B cell (primary cell): Measurements from ENCODE around the gene MARK4. TPM values are rescaled to one million over a fixed set of nuclear protein-coding genes. Genes with fewer than 3 reads are reported as not detected.

Source experiments
- ATAC-seq: fragments of 200-7000 bp; cut with Tn5 transposase; one replicate; pipeline ENCODE4 v1.10.0; 2021; ENCODE audit warnings: low read depth, mild to moderate bottlenecking, moderate number of reproducible peaks, moderate library complexity
- CTCF ChIA-PET: fragments of 350-600 bp; sonication (Branson Sonifier 250); formaldehyde crosslinking; loops from one replicate; lab custom pipeline; 2021; ENCODE audit warnings: antibody characterized with exemption, inconsistent platforms; lab: Charles Lee
- POLR2A ChIA-PET: fragments of 350-600 bp; sonication (Branson Sonifier 250); formaldehyde crosslinking; loops from one replicate; lab custom pipeline; 2021; ENCODE audit warnings: antibody characterized with exemption; lab: Charles Lee
- DNase-seq: peaks from one replicate; pipeline ENCODE4 v3.0.0; 2013
- H2AFZ ChIP-seq: 2 replicates; pipeline ENCODE4 v1.6.1; 2012; ENCODE audit warnings: mild to moderate bottlenecking, low read depth, low read length; ENCODE audit not compliant: insufficient read depth, poor library complexity, severe bottlenecking
- H3K27ac ChIP-seq, 2 donors: 1 replicate in 1 of 2; 2 replicates in 1 of 2; pipeline ENCODE4 v1.5.1; 2012 to 2013; ENCODE audit warnings: low read length in 2 of 2, mild to moderate bottlenecking in 2 of 2, moderate library complexity in 1 of 2
- H3K27me3 ChIP-seq, 4 experiments: fragments of 200-600 bp in 1 of 4; sonication (generic) in 1 of 4; replicated peaks in 1 of 4; 1 replicate in 2 of 4; 2 replicates in 2 of 4; pipeline versions ENCODE4 v1.6.1 to v1.7.0; 2013 to 2016; ENCODE audit warnings: low read length in 3 of 4, mild to moderate bottlenecking in 2 of 4, mixed read lengths in 1 of 4, moderate library complexity in 1 of 4; ENCODE audit not compliant: insufficient read depth in 4 of 4, control insufficient read depth in 3 of 4; ENCODE audit errors: control extremely low read depth in 1 of 4
- H3K36me3 ChIP-seq, 2 experiments: replicated peaks in 1 of 2; 1 replicate in 1 of 2; 2 replicates in 1 of 2; pipeline versions ENCODE4 v1.6.1 to v1.7.1; 2013; ENCODE audit warnings: low read length in 1 of 2; ENCODE audit not compliant: insufficient read depth in 2 of 2, control insufficient read depth in 1 of 2; ENCODE audit errors: control extremely low read depth in 1 of 2, extremely low read depth in 1 of 2
- H3K4me1 ChIP-seq, 2 donors: fragments of 200-600 bp in 1 of 2; sonication (generic) in 1 of 2; 1 replicate in 1 of 2; 2 replicates in 1 of 2; pipeline versions ENCODE4 v1.5.1 to v1.6.1; 2013 to 2017; ENCODE audit warnings: low read length in 2 of 2; ENCODE audit not compliant: control insufficient read depth in 2 of 2, insufficient read depth in 2 of 2
- H3K4me2 ChIP-seq: replicated peaks from 2 replicates; pipeline ENCODE3; 2012; ENCODE audit warnings: mild to moderate bottlenecking, low read depth, low read length; ENCODE audit not compliant: poor library complexity, severe bottlenecking
- H3K4me3 ChIP-seq, 5 experiments: fragments of 200-600 bp in 1 of 5; sonication (generic) in 1 of 5; 1 replicate in 3 of 5; 2 replicates in 2 of 5; pipeline versions ENCODE4 v1.5.1 to v1.7.0; 2011 to 2016; ENCODE audit warnings: low read length in 4 of 5, mild to moderate bottlenecking in 4 of 5, low read depth in 2 of 5, control low read depth in 1 of 5, moderate library complexity in 1 of 5; ENCODE audit not compliant: insufficient read depth in 1 of 5; ENCODE audit errors: control extremely low read depth in 1 of 5, extremely low read depth in 1 of 5
- H3K79me2 ChIP-seq: fragments of 200-600 bp; sonication (generic); one replicate; pipeline ENCODE4 v1.6.0; 2016; ENCODE audit warnings: low read length; ENCODE audit not compliant: control insufficient read depth, insufficient read depth
- H3K9ac ChIP-seq: fragments of 200-600 bp; sonication (generic); 2 replicates; pipeline ENCODE4 v1.6.1; 2017; ENCODE audit warnings: mild to moderate bottlenecking, low read length, moderate library complexity
- H3K9me3 ChIP-seq, 3 donors: one replicate each; pipeline versions ENCODE4 v1.6.1 to v1.7.1; 2013; ENCODE audit warnings: low read length in 2 of 3; ENCODE audit not compliant: control insufficient read depth in 2 of 3, insufficient read depth in 1 of 3; ENCODE audit errors: control extremely low read depth in 1 of 3
- H4K20me1 ChIP-seq: 2 replicates; pipeline ENCODE4 v1.6.0; 2012; ENCODE audit warnings: mild to moderate bottlenecking, low read length; ENCODE audit not compliant: insufficient read depth, control insufficient read depth, poor library complexity, severe bottlenecking
- H3K27ac Mint-ChIP-seq: one replicate; pipeline ENCODE4 v1.8.0; 2021; ENCODE audit warnings: mixed read lengths
- H3K27me3 Mint-ChIP-seq: one replicate; pipeline ENCODE4 v1.8.0; 2021; ENCODE audit warnings: mixed read lengths
- H3K4me1 Mint-ChIP-seq: one replicate; pipeline ENCODE4 v1.8.0; 2021; ENCODE audit warnings: mixed read lengths
- H3K4me3 Mint-ChIP-seq: one replicate; pipeline ENCODE4 v1.8.0; 2021; ENCODE audit warnings: mixed read lengths
- H3K9me3 Mint-ChIP-seq: one replicate; pipeline ENCODE4 v1.8.0; 2022; ENCODE audit warnings: mixed read lengths; ENCODE audit not compliant: insufficient read depth
- CTCF ChIP-seq: fragments of 200-600 bp; IDR thresholded peaks from one replicate; pipeline ENCODE4 v1.8.0; 2022; ENCODE audit warnings: antibody characterized with exemption, mild to moderate bottlenecking
- EZH2 ChIP-seq: IDR thresholded peaks from 2 replicates; pipeline ENCODE4 v1.6.1; 2012; ENCODE audit warnings: borderline replicate concordance, low read depth, mild to moderate bottlenecking, moderate library complexity, low read length; ENCODE audit not compliant: insufficient read depth, poor library complexity, severe bottlenecking
- WGBS: methylation state at CpG from one replicate; pipeline ENCODE4 v1.1.5; 2013; ENCODE audit warnings: missing lambda C conversion rate; ENCODE audit not compliant: insufficient coverage; 5-methylcytosine and 5-hydroxymethylcytosine counted together
- intact Hi-C: fragments of 100-400 bp; cut with micrococcal nuclease; formaldehyde crosslinking; loops from one replicate; pipeline ENCODE4 v1.10.0; 2022
- polyA plus RNA-seq: library from polyadenylated mRNA; depleted of rRNA; stranded (reverse); fragments of >200 nt; gene quantifications from 2 replicates; pipeline ENCODE4 v1.2.3, GENCODE V29; 2012
- total RNA-seq, 2 donors: library from RNA; stranded (reverse); fragments of 120-200 nt in 1 of 2; gene quantifications; 1 replicate in 1 of 2; 2 replicates in 1 of 2; pipeline versions ENCODE4 v1.2.3 to v1.2.4, GENCODE V29; 2013 to 2022

Gene MARK4
- total and polyA plus RNA-seq, 2 donors (not counting 1 experiment from before 2014, with no cell fraction given): 13.5 to 36.2 TPM

GRCh38 chr19:45247136-45247535 lies 3.9 kb upstream of the MARK4 start:
- no peak overlapping the region for H3K4me2 ChIP-seq
- no peak overlapping the region for H3K9ac ChIP-seq
- intact Hi-C loops: loop anchor here (10.0 kb wide), 2 partner anchors 238 to 442 kb away; partner anchors contain the start of gene BCAM
- WGBS: 87% methylated on average over 3 of the region's 8 CpGs
- Mint-ChIP-seq H3K4me3 (no peak overlapping the region), H3K4me1 (peaks cover 12% of the 10 kb centered on the region), H3K27ac (no peak overlapping the region), H3K27me3 (peaks cover 11% of the 10 kb centered on the region), H3K9me3 (no peaks in the 10 kb centered on the region)
- H3K79me2 ChIP-seq: peaks cover 12% of the 10 kb centered on the region
- DNase-seq: no peak
- H3K27ac ChIP-seq: no peak overlapping the region
- H3K9me3 ChIP-seq: no peaks in the 10 kb centered on the region
- POLR2A ChIA-PET: no interaction called here
- no peak overlapping the region for H2AFZ ChIP-seq
- H4K20me1 ChIP-seq: peaks cover 5% of the 10 kb centered on the region
- no peak overlapping the region for H3K4me3 ChIP-seq
- H3K27me3 ChIP-seq: no peaks in the 10 kb centered on the region
- H3K4me1 ChIP-seq: peaks cover 10 to 21% of the 10 kb centered on the region in 2 donors
- ATAC-seq: no peak
- CTCF ChIA-PET: interaction anchor here (0.7 to 0.9 kb wide), 2 partner anchors 92 to 463 kb away, joined by 3 read pairs; no protein-coding TSS in a partner anchor
- no peak for TF ChIP-seq CTCF
- no peak for TF ChIP-seq EZH2
- no peaks in the 10 kb centered on the region for H3K36me3 ChIP-seq

- Histone ChIP-seq H3K36me3 (no peaks in the 10 kb centered on the region), H3K9me3 (no peaks in the 10 kb centered on the region), H3K9ac (no peak overlapping the region), H3K27me3 (no peaks in the 10 kb centered on the region), H3K79me2 (peaks cover 36% of the 10 kb centered on the region), H4K20me1 (peaks cover 26% of the 10 kb centered on the region), H3K4me1 (peaks cover 25 to 40% of the 10 kb centered on the region in 2 donors), H3K4me2 (no peak overlapping the region), H2AFZ (no peak overlapping the region), H3K27ac (no peak overlapping the region), H3K4me3 (no peak overlapping the region)
- ATAC-seq (no peak), DNase-seq (peak; percentile 20)
- H3K4me1 Mint-ChIP-seq: peaks cover 32% of the 10 kb centered on the region
- intact Hi-C loops: loop anchor here (10.0 kb wide), 2 partner anchors 235 to 445 kb away; partner anchors contain the start of gene BCAM
- no peak for TF ChIP-seq CTCF
- TF ChIP-seq EZH2: no peak
- peak overlapping the region; percentile 13 for H3K4me3 Mint-ChIP-seq
- no peak overlapping the region for H3K27ac Mint-ChIP-seq
- WGBS: 54% methylated on average over 7 of the region's 11 CpGs
- ChIA-PET CTCF (interaction anchor here (0.9 to 1.6 kb wide), 11 partner anchors 10 to 465 kb away, joined by 3 to 5 read pairs (median 3); partner anchors contain the start of genes CLPTM1 and TRAPPC6A), POLR2A (interaction anchor here (0.6 to 1.0 kb wide), 2 partner anchors 71 to 331 kb away, joined by 3 to 6 read pairs; partner anchors contain the start of genes BLOC1S3 and TRAPPC6A)
- no peaks in the 10 kb centered on the region for H3K9me3 Mint-ChIP-seq
- H3K27me3 Mint-ChIP-seq: peaks cover 6% of the 10 kb centered on the region
Measured at GRCh38 chr19:45249261-45250033, 1.6 kb upstream of the MARK4 start.
